ENCODE results near the gene PMF1.

Gene PMF1

DNA sequence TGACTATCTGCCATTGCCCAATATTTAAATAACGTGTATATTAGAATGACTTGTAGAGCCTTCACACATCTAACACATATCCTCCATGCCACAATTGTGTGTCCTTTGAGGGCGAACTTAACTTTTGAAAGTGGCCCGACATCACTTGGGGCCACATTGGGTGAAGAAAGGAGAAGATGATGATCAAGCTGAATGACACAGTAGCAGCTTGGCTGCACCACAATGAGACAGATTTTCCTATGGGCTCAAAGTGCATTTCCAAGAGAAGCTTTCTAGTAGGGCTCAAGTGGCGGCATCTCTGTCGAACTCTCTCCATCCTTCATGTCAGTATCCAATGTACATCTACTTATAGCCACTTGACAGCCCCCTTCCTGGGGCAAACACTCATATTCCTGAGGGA lies 25.4 kb downstream of the PMF1 start:
- no peak for DNase-seq (ENCODE audit: low spot score)

GRCh38 chr1:156241311-156241811 lies 28.6 kb downstream of the PMF1 start:
- no peak for DNase-seq (ENCODE audit: low spot score)

DNA sequence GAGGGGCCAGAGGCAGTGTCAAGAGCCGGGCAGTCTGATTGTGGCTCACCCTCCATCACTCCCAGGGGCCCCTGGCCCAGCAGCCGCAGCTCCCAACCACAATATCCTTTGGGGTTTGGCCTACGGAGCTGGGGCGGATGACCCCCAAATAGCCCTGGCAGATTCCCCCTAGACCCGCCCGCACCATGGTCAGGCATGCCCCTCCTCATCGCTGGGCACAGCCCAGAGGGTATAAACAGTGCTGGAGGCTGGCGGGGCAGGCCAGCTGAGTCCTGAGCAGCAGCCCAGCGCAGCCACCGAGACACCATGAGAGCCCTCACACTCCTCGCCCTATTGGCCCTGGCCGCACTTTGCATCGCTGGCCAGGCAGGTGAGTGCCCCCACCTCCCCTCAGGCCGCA lies 29.1 kb downstream of the PMF1 start, which contains the start of gene BGLAP:
TSS of gene BGLAP (plus strand) at position 259 of the 400 bp plus-strand sequence. CDS start at position 307, 48 bp downstream.
- DNase-seq (ENCODE audit: low spot score), result no peak

DNA sequence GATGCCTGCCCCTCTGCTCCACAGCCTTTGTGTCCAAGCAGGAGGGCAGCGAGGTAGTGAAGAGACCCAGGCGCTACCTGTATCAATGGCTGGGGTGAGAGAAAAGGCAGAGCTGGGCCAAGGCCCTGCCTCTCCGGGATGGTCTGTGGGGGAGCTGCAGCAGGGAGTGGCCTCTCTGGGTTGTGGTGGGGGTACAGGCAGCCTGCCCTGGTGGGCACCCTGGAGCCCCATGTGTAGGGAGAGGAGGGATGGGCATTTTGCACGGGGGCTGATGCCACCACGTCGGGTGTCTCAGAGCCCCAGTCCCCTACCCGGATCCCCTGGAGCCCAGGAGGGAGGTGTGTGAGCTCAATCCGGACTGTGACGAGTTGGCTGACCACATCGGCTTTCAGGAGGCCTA lies 29.9 kb downstream of the PMF1 start:
- DNase-seq (ENCODE audit: low spot score), result peak; percentile 49

- DNase-seq (ENCODE audit: low spot score), result no peak
These were observed 31.3 kb downstream of the PMF1 start for GRCh38 chr1:156244126-156244525.

GRCh38 chr1:156244712-156245111 lies 31.9 kb downstream of the PMF1 start:
- DNase-seq (ENCODE audit: low spot score), result peak; percentile 50

- peak; percentile 63 for DNase-seq (ENCODE audit: low spot score)
These were observed 32.8 kb downstream of the PMF1 start for GRCh38 chr1:156245451-156246232.

- DNase-seq (ENCODE audit: low spot score), result no peak
These were observed 33.5 kb downstream of the PMF1 start for GRCh38 chr1:156246241-156246780.

- DNase-seq (ENCODE audit: low spot score), result peak; percentile 57
These were observed 34.1 kb downstream of the PMF1 start for GRCh38 chr1:156246781-156247459.

DNA sequence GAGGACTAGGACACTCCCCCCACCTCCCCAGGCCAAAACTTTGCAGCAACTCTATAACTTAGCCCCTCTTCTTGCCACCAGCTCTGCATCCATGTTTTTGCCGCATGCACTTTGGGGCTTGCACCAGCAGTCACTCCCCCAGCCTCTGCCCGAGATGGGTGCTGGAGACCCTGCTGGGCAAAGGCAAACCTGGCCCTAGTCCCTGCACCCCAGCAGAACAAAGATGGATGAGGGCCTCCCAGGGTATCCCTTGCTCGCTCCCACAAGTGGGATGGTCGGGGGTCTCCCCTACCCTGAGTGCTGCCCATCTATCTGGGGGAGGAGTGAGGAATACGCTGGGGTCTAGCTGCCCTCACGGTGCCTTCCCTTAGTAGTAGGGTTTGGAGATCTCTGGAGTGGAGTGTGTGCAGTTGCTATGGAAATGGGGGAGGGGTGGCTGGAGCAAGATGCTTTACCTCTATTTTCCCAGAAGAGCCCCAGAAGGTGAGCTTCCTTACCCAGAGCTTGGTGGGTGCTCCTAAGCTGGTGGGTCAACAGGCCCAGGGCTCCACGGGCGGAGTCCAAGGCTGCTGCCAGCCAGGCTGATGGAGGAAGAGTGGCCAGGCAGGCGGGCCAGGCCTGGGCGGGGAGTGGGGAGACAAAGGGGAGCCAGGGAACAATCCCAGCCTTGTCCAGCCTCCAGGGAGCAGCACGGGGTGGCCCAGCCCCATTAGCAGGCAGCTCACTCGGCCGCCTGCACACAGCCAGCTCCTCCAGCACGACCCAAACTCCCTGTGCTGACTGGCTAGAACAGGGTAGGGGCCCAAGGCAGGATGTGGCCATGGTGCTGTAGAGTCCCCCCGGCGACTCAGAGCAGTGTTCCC lies 34.9 kb downstream of the PMF1 start, which contains the start of gene PAQR6:
TSS of gene PAQR6 (minus strand) at position 597 of the 863 bp plus-strand sequence. CDS start 1,325 bp downstream, outside the sequence.
- DNase-seq (ENCODE audit: low spot score), result peak; percentile 59

DNA sequence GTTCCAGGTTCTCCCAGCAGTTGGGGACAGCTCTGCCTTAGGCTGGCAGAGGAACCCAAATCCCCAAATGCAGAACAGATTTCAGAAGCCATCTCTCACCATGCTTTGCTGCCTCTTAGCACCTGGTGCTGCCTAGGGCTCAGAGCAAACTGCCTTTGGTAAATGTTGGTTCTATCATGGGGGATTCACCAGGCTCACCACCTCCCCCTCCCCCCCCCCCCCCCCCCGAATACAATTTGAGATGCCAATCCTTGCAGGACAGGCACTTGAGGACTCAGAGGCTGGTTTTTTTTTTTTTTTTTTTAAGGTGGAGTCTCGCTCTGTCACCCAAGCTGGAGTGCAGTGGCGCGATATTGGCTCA lies 35.5 kb downstream of the PMF1 start:
- no peak for DNase-seq (ENCODE audit: low spot score)

DNA sequence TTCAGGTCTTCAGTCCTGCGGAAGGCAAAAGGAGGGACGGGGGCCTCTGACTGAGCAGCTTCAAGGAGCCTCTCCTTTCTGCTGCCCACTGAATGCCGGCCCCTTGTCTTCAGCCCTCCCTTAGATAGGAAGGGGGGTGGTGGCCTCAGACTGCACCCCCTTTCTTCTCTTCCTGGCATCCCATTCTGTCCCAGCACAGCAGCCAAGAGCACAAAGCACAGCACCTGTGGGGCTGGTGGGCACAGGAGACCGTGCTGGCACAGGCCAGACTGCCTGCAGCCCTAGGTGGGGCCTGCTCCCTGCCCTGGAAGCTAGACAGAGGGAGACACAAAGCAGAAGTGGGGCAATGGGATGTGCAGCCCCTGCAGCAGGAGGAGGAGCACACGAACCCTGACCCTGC lies 36.8 kb downstream of the PMF1 start:
- DNase-seq (ENCODE audit: low spot score), result no peak

- no peak for DNase-seq (ENCODE audit: low spot score)
These were observed 38.7 kb downstream of the PMF1 start for GRCh38 chr1:156251527-156251926.

- no peak for DNase-seq (ENCODE audit: low spot score)
These were observed 40.8 kb downstream of the PMF1 start for GRCh38 chr1:156253634-156254033.

DNA sequence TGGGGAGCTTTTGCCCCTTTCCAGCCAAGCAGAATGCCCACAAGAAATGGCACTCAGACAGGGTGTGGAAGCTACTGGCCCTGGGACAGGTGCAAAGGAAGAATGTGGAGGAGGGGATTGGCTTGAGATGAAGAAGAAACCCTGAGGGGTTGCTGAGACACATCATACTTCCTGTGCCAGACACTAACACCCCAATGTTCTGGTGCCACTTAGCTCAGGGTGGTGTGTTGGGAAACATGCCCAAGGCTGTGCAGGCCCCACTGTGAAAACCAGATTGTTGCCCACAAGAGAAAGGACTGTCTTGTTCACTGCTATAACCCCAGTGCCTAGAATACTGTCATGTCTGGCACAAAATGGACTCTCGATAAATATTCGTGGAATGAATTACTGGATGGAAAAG lies 44.9 kb downstream of the PMF1 start:
- no peak for DNase-seq (ENCODE audit: low spot score)

DNA sequence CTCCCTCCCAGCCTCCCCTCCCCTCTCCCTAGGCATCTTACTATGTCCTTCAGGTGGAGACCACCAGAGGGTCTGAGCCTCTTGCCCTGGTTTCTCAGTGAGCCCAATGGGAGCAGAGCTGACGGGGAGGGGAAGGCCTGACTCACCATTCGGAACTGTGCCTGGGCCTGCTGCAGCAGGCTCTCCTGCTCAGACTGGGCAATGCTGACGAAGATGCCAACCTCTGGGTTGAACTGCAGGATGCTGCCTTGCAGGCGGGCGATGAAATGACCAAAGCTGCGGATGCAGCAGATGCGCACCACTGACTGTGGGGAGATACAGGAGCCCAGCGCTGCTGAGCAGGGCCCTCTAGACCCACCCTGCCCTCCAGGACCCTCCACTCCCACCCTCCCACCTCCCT lies 46.1 kb downstream of the PMF1 start:
- no peak for DNase-seq (ENCODE audit: low spot score)

DNA sequence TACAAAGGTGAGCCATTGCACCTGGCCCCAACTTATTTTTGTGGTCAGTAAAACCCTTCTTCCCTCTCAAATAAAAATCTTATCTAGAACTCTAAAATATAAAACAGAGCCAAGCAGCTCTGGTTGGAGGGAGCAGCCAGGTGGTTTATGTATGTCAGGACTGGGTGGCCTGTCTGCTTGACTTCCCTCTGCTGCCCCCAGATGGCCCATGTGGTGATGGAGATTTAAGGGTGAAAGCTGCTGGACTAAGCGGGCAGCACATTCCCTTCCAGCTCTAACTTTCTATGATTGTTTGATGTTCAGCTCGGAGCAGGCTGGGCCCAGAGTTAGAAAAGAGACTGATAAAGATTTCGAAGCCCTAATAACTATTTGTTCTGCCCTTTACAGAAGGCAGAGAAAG lies 47.0 kb downstream of the PMF1 start:
- no peak for DNase-seq (ENCODE audit: low spot score)

- no peak for DNase-seq (ENCODE audit: low spot score)
These were observed 48.1 kb downstream of the PMF1 start for GRCh38 chr1:156260896-156261295.

- no peak for DNase-seq (ENCODE audit: low spot score)
These were observed 49.9 kb downstream of the PMF1 start for GRCh38 chr1:156262461-156263287.

- DNase-seq (ENCODE audit: low spot score), result no peak
These were observed 50.5 kb downstream of the PMF1 start for GRCh38 chr1:156263288-156263655.

GRCh38 chr1:156266051-156266450 lies 53.2 kb downstream of the PMF1 start:
- no peak for DNase-seq (ENCODE audit: low spot score)
